GM12891 (cell line): ENCODE data around the gene ZNF345.
A peak's percentile ranks its signal among the peaks of the same experiment; 100 is the strongest.

Source experiments
- DNase-seq: peaks from one replicate; pipeline ENCODE4 v3.0.0; 2011; ENCODE audit warnings: low spot score; ENCODE audit not compliant: insufficient read length
- FAIRE-seq: peaks from 2 replicates; lab custom pipeline; 2011; peaks lifted over from hg19 to GRCh38; lab: Jason Lieb, UNC
- PAX5 ChIP-seq: IDR thresholded peaks from 2 replicates; pipeline ENCODE4 v1.6.1; 2011; ENCODE audit warnings: low read length, moderate library complexity, mild to moderate bottlenecking; ENCODE audit not compliant: insufficient read depth, severe bottlenecking
- POLR2A ChIP-seq: IDR thresholded peaks from 2 replicates; pipeline ENCODE4 v1.6.1; 2011; ENCODE audit warnings: low read depth, low read length, control low read depth
- POLR2AphosphoS5 ChIP-seq: IDR thresholded peaks from 2 replicates; pipeline ENCODE4 v1.6.1; 2011; ENCODE audit warnings: low read depth, low read length, control low read depth
- POU2F2 ChIP-seq: IDR thresholded peaks from 2 replicates; pipeline ENCODE4 v1.6.1; 2011; ENCODE audit warnings: low read depth, mild to moderate bottlenecking, control low read depth, low read length, moderate library complexity
- SPI1 ChIP-seq: IDR thresholded peaks from 2 replicates; pipeline ENCODE4 v1.6.1; 2011; ENCODE audit warnings: low read depth, low read length, control low read depth
- TAF1 ChIP-seq: IDR thresholded peaks from 2 replicates; pipeline ENCODE4 v1.6.1; 2011; ENCODE audit warnings: low read depth, low read length, control low read depth

ZNF345 gene

GRCh38 chr19:36915992-36916830 lies 65.5 kb downstream of the ZNF345 start, which contains the start of the genes ZNF568 and ZNF829:
Gene ZNF568, plus strand, starts transcription at chr19:36916332. Its CDS starts 6,439 bp downstream, at chr19:36922771.
Gene ZNF829, minus strand, starts transcription at chr19:36916291. Its CDS starts 1,124 bp downstream, at chr19:36915167.
- DNase-seq = peak; percentile 70
- TF ChIP-seq POLR2AphosphoS5 (peak; percentile 68), POLR2A (peak; percentile 66), PAX5 (no peak), POU2F2 (0 out of 2 replicates have a peak, but pooled peaks have one; percentile 17), TAF1 (no peak; the same call in 1 of the 2 replicates)
- peak; percentile 97 for FAIRE-seq

GRCh38 chr19:36916991-36917390 lies 66.3 kb downstream of the ZNF345 start:
- TF ChIP-seq POU2F2 = no peak
- TF ChIP-seq TAF1 = no peak
- no peak for TF ChIP-seq POLR2A
- no peak for TF ChIP-seq POLR2AphosphoS5
- no peak for TF ChIP-seq PAX5
- no peak for TF ChIP-seq SPI1
- peak; percentile 45 for FAIRE-seq
- DNase-seq = no peak

DNA sequence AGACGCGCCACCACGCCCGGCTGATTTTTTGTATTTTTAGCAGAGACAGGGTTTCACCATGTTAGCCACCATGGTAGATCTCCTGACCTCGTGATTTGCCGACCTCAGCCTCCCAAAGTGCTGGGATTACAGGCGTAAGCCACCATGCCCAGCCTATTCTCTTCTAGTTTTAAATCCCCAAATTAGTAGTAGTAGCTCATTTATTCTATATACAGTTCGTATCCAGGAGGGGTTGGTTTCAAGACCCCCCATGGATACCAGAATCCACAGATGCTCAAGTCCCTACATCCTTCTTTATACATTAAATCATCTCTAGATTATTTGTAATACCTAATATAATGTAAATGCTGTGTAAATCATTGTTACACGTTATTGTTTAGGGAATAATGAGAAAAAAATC lies 67.4 kb downstream of the ZNF345 start:
- DNase-seq (no peak), FAIRE-seq (no peak)
- no peak for TF ChIP-seq POU2F2
- TF ChIP-seq SPI1 = no peak
- TF ChIP-seq POLR2A = no peak
- TF ChIP-seq TAF1 = no peak
